OCI-LY7 (cell line): ENCODE measurements around the gene WSB2. TPM values are rescaled to one million over a fixed set of nuclear protein-coding genes. Genes with fewer than 3 reads are reported as not detected.

Source experiments
- BruUV-seq: library from RNA; stranded (reverse); fragments of 400-500 nt; replicated peaks from 2 replicates; lab custom pipeline; 2021; lab: Mats Ljungman, UMichigan
- CTCF ChIA-PET: fragments of 300-600 bp; sonication (Branson Sonifier 250); formaldehyde crosslinking; loops from one replicate; lab custom pipeline; 2022; ENCODE audit warnings: antibody characterized with exemption; ENCODE audit not compliant: unreplicated experiment; lab: Charles Lee
- POLR2A ChIA-PET: fragments of 300-600 bp; sonication (Branson Sonifier 250); formaldehyde crosslinking; loops from one replicate; lab custom pipeline; 2022; ENCODE audit warnings: antibody characterized with exemption; lab: Charles Lee
- DNase-seq: peaks from one replicate; pipeline ENCODE4 v3.0.0-alpha.2; 2015; ENCODE audit warnings: low spot score
- H2AFZ ChIP-seq: fragments of 200-600 bp; sonication (generic), shearing (Covaris generic); 2 replicates; pipeline ENCODE4 v1.6.1; 2014; ENCODE audit warnings: mild to moderate bottlenecking, antibody characterized with exemption, low read length, moderate library complexity
- H3K27ac ChIP-seq: fragments of 200-600 bp; sonication (generic); 2 replicates; pipeline ENCODE4 v1.5.1; 2014; ENCODE audit warnings: mixed run types, low read depth, mild to moderate bottlenecking, moderate library complexity, low read length, inconsistent platforms; ENCODE audit not compliant: poor library complexity, severe bottlenecking
- H3K36me3 ChIP-seq: fragments of 200-600 bp; sonication (generic); 2 replicates; pipeline ENCODE4 v1.6.1; 2014; ENCODE audit warnings: mild to moderate bottlenecking, antibody characterized with exemption, low read length, moderate library complexity, mixed read lengths; ENCODE audit not compliant: insufficient read depth
- H3K4me1 ChIP-seq: fragments of 200-600 bp; sonication (generic); 2 replicates; pipeline ENCODE4 v1.5.1; 2014; ENCODE audit warnings: mild to moderate bottlenecking, low read length; ENCODE audit not compliant: insufficient read depth, poor library complexity, severe bottlenecking
- H3K4me2 ChIP-seq: fragments of 200-600 bp; sonication (generic); 2 replicates; pipeline ENCODE4 v1.6.1; 2014; ENCODE audit warnings: mild to moderate bottlenecking, low read length
- H3K4me3 ChIP-seq: fragments of 200-600 bp; sonication (generic); 2 replicates; pipeline ENCODE4 v1.5.1; 2014; ENCODE audit warnings: mild to moderate bottlenecking, low read depth, low read length; ENCODE audit not compliant: poor library complexity, severe bottlenecking
- H3K79me2 ChIP-seq: fragments of 200-600 bp; sonication (generic); 2 replicates; pipeline ENCODE4 v1.6.1; 2016; ENCODE audit warnings: low read depth, mild to moderate bottlenecking, low read length, moderate library complexity, mixed read lengths; ENCODE audit not compliant: insufficient read depth
- H3K9me2 ChIP-seq: fragments of 200-600 bp; sonication (generic); 2 replicates; pipeline ENCODE4 v1.6.1; 2016; ENCODE audit warnings: mild to moderate bottlenecking, low read length, mixed read lengths; ENCODE audit not compliant: insufficient read depth
- H3K9me3 ChIP-seq: fragments of 200-600 bp; sonication (generic); 2 replicates; pipeline ENCODE4 v1.6.1; 2014; ENCODE audit warnings: mild to moderate bottlenecking, mixed run types, low read length, mixed read lengths
- H4K20me1 ChIP-seq: fragments of 200-600 bp; sonication (generic); 2 replicates; pipeline ENCODE4 v1.6.1; 2014; ENCODE audit warnings: mild to moderate bottlenecking, antibody characterized with exemption, low read length, moderate library complexity, mixed read lengths; ENCODE audit not compliant: insufficient read depth
- CTCF ChIP-seq: fragments of 200-600 bp; sonication (generic); conservative IDR thresholded peaks from 2 replicates; pipeline ENCODE4 v1.5.1; 2014; ENCODE audit warnings: mild to moderate bottlenecking, antibody characterized with exemption, low read length, moderate library complexity, mixed read lengths
- EZH2phosphoT487 ChIP-seq: fragments of 200-600 bp; sonication (generic); IDR thresholded peaks from 2 replicates; pipeline ENCODE4 v1.6.1; 2018; ENCODE audit warnings: low read depth, borderline replicate concordance, mild to moderate bottlenecking, mixed run types, antibody characterized with exemption, low read length, moderate library complexity, mixed read lengths
- intact Hi-C: fragments of 100-400 bp; cut with micrococcal nuclease; formaldehyde crosslinking; loops from one replicate; pipeline ENCODE4 v1.10.0; 2022; ENCODE audit not compliant: unreplicated experiment
- total RNA-seq, 2 experiments: library from RNA; depleted of rRNA in 1 of 2; stranded (reverse); fragments of >200 nt in 1 of 2; shearing (Covaris generic) in 1 of 2; gene quantifications; 2 replicates each; pipeline ENCODE4 v1.2.3, GENCODE V29; 2014 to 2022

The WSB2 gene
- total RNA-seq, 2 experiments from 2014 or later = 31.9 to 34.4 TPM

- no peak overlapping the region for H3K27ac ChIP-seq
- H3K4me2 ChIP-seq = peak overlapping the region; percentile 48; the same call in 1 of the 2 replicates
- H4K20me1 ChIP-seq = no peaks in the 10 kb centered on the region
- H3K9me3 ChIP-seq = no peaks in the 10 kb centered on the region
- H3K9me2 ChIP-seq = no peaks in the 10 kb centered on the region
- TF ChIP-seq CTCF (no peak), EZH2phosphoT487 (no peak)
- no TSS peak for BruUV-seq
- no peak overlapping the region for H3K4me3 ChIP-seq
- no peaks in the 10 kb centered on the region for H3K4me1 ChIP-seq
- ChIA-PET CTCF (no interaction called here), POLR2A (no interaction called here)
- no peak for DNase-seq
- intact Hi-C loops = no loop called here
- H3K36me3 ChIP-seq = no peaks in the 10 kb centered on the region
- H3K79me2 ChIP-seq = no peaks in the 10 kb centered on the region
- H2AFZ ChIP-seq = no peak overlapping the region
Measured at GRCh38 chr12:118103201-118103600, 42.2 kb upstream of the WSB2 start.

- no peaks in the 10 kb centered on the region for H3K79me2 ChIP-seq
- no peak overlapping the region for H2AFZ ChIP-seq
- H3K4me2 ChIP-seq = no peak overlapping the region
- no peak for DNase-seq
- BruUV-seq = no TSS peak
- no peaks in the 10 kb centered on the region for H3K9me3 ChIP-seq
- no peaks in the 10 kb centered on the region for H3K4me1 ChIP-seq
- no peak overlapping the region for H3K4me3 ChIP-seq
- no peak overlapping the region for H3K27ac ChIP-seq
- ChIA-PET CTCF (no interaction called here), POLR2A (no interaction called here)
- no peaks in the 10 kb centered on the region for H3K9me2 ChIP-seq
- H4K20me1 ChIP-seq = no peaks in the 10 kb centered on the region
- intact Hi-C loops = no loop called here
- no peaks in the 10 kb centered on the region for H3K36me3 ChIP-seq
- TF ChIP-seq CTCF = no peak
- TF ChIP-seq EZH2phosphoT487 = no peak
Measured at GRCh38 chr12:118102609-118103008, 41.6 kb upstream of the WSB2 start.

GRCh38 chr12:118102070-118102469 lies 41.1 kb upstream of the WSB2 start:
- Histone ChIP-seq H3K36me3 (no peaks in the 10 kb centered on the region), H3K79me2 (no peaks in the 10 kb centered on the region), H3K4me3 (no peak overlapping the region), H3K4me2 (no peak overlapping the region), H3K9me3 (no peaks in the 10 kb centered on the region), H4K20me1 (no peaks in the 10 kb centered on the region), H3K9me2 (no peaks in the 10 kb centered on the region), H2AFZ (no peak overlapping the region), H3K4me1 (no peaks in the 10 kb centered on the region), H3K27ac (no peak overlapping the region)
- no peak for DNase-seq
- POLR2A ChIA-PET = no interaction called here
- BruUV-seq = no TSS peak
- CTCF ChIA-PET = no interaction called here
- intact Hi-C loops = no loop called here
- TF ChIP-seq CTCF (no peak), EZH2phosphoT487 (no peak)
